WI38 (cell line): ENCODE data around the gene IDI1.

Experiments used
- H3K4me3 ChIP-seq: 2 replicates; pipeline ENCODE4 v1.5.1; 2011; ENCODE audit warnings: low read depth, mild to moderate bottlenecking, control low read depth, low read length
- CTCF ChIP-seq: IDR thresholded peaks from 2 replicates; pipeline ENCODE4 v1.5.1; 2012; ENCODE audit warnings: low read depth, mild to moderate bottlenecking, control low read depth, low read length

Gene IDI1

DNA sequence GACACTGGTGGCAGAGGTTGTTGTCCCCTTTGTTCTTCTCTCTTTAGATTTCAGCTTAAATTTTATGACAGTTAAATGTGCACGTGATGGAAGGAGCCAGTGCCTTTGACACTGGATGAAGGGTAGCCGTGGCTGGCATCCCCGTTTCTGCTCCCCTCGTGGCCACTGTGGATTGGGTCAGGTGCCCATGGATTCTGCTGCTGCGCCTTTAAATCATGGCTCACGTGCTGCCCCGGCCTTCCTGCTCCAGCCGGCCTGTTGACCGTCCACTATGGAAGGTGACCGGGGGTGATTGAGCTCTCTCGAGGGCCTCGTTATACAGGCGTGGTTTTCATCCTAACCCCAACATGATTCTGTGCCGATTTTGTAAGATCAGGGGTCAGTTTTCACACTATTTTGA is 41.8 kb upstream of the IDI1 start:
- no peak for TF ChIP-seq CTCF

DNA sequence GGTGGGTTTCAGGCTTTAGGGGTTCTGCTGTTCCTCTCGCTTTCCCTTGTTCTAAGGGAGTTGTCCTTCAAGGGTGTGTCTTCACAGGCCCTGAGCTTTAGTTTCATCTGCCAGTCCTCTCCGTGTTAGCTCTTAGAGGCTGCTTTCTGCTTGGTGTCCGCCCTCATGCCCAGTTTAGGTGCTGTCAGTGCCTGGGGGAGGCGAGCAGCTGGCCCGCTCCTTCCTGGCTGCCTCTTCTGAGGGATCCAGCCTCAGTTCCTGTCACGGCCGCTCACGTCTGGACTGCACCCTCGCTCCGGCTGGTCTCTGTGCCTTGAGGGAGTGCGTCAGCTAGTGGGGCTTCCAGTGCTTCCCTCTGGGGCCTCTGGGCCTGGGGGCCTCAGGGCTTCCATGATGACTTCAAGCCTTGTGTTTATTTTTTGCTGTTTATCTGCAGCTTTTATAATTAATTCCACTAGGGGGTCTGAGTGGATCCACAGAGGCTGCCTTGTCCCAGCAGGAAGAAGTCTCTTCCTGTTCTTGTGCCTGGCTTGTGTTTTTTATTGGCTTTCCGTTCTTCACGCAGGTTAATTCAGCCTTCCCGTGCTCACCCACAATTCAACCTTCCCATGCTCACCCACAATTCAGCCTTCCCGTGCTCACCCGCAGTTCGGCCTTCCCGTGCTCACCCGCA is 40.2 kb upstream of the IDI1 start:
- H3K4me3 ChIP-seq, result no peak overlapping the region
- no peak for TF ChIP-seq CTCF

More for the DNA sequence above, 41.8 kb upstream of the IDI1 start:
- no peak overlapping the region for H3K4me3 ChIP-seq

- no peak overlapping the region for H3K4me3 ChIP-seq
- TF ChIP-seq CTCF, result no peak
Observed at GRCh38 chr10:1086787-1087186, 37.9 kb upstream of the IDI1 start.

DNA sequence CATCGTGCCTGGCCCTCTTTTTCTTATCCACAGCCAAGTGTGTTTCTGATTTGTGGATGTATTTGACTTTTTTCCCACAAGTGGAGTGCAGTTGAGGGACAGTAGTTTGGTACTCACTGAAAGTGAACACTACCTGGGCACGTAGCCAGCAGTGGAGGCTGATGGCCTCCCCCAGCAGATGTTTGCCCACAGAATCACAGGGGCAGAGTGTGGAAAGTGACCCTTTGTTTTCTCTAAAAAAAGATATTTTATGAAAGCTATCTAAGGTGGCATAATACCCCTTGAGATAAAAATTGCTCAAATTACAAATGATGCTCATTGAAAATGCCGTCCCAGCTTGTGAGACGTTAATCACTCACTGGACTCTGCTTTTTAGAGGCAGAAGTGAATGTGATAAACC is 36.3 kb upstream of the IDI1 start:
- H3K4me3 ChIP-seq, result no peak overlapping the region
- no peak for TF ChIP-seq CTCF

DNA sequence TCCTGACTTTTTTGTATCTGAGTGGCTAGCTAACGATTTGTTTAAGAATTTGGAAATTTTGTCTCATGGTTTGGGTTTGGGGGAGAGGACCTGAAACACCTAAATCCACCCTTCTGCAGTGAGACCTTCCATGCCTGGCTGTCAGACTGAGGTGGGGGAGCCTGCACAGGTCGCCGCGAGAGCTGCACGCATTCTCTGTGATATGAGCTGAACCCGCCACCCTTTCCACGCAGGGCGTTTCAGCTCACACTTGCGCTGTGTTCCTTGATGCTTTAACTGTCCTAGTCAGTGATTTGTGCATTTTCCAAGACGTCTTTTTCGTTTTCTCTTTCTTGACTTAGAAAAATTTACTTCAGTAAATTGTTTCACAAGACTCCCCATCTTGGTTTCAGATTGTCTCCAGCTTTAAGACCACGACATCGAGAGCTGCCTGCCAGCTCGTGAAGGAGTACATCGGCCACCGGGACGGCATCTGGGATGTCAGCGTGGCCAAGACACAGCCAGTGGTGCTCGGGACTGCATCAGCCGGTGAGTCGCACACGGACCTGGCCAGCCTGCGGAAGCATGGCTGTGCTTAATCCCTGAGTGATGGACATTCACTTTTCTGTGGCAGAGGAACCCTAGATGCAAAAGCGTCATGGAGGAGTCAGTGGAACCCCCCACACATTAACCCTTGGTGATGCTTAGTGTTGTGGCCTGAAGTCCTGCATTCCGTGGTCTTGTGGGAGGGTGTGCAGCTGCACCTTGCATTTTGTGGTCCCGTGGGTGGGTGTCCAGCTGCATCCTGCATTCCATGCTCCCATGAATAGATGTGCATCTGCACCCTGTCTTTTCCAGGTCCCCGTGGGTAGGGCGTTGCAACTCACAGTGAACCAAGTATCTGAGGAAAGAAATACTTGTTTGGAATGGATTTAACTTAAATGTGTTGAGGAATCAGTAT is 35.4 kb upstream of the IDI1 start:
- H3K4me3 ChIP-seq, result no peak overlapping the region
- TF ChIP-seq CTCF, result no peak

DNA sequence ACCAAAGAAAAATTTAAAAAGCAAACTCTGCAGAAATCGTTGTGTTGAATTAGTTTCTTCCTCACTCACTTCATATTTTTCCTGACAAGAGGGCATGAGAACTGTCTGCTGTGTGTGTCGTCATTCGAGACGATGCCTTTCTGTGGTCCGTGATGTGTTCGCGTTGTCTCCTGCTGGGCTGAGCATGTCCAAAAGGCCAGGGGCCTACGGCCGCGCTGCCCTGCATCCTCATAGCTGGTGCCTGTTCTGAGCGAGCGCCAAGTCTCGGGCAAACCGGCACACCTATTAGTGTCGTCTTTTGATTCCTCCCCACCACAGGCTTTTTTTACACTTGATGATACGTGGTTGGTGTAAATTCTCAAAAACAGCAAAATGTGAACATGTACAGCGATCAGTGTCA is 34.7 kb upstream of the IDI1 start:
- H3K4me3 ChIP-seq, result no peak overlapping the region
- TF ChIP-seq CTCF, result no peak

GRCh38 chr10:1078668-1079067 is 29.7 kb upstream of the IDI1 start:
- no peak for TF ChIP-seq CTCF
- no peak overlapping the region for H3K4me3 ChIP-seq
